Pancreas (tissue), 10 donors: Measurements from ENCODE around the gene MBD6. TPM values are rescaled to one million over a fixed set of nuclear protein-coding genes. Genes with fewer than 3 reads are reported as not detected.
A peak's percentile ranks its signal among the peaks of the same experiment; 100 is the strongest.

Source experiments
- ATAC-seq, 4 donors: fragments of 200-7000 bp; cut with Tn5 transposase; one replicate each; pipeline versions ENCODE4 v1.8.0 to v1.9.1; 2020; ENCODE audit warnings: mild to moderate bottlenecking in 4 of 4, moderate library complexity in 4 of 4
- DNase-seq, 6 donors: peaks; one replicate each; pipeline ENCODE4 v3.0.0-alpha.2; 2020
- FAIRE-seq: peaks from 2 replicates; lab custom pipeline; 2012; peaks lifted over from hg19 to GRCh38; lab: Jason Lieb, UNC
- H3K27ac ChIP-seq, 4 donors: fragments of 200-600 bp; sonication (generic); 1 replicate in 3 of 4; 2 replicates in 1 of 4; pipeline versions ENCODE4 v1.5.0 to v1.8.0; 2020
- H3K27me3 ChIP-seq, 4 donors: fragments of 200-600 bp; one replicate each; pipeline ENCODE4 v1.8.0; 2021
- H3K36me3 ChIP-seq, 3 donors: fragments of 200-600 bp; sonication (generic) in 1 of 3; one replicate each; pipeline versions ENCODE4 v1.5.0 to v1.8.0; 2020 to 2021
- H3K4me1 ChIP-seq, 3 donors: fragments of 200-600 bp; one replicate each; pipeline ENCODE4 v1.8.0; 2021
- H3K4me3 ChIP-seq, 4 donors: fragments of 200-600 bp; sonication (generic) in 2 of 4; one replicate each; pipeline versions ENCODE4 v1.5.0 to v1.8.0; 2020 to 2021
- H3K9me3 ChIP-seq, 4 donors: fragments of 200-600 bp; one replicate each; pipeline ENCODE4 v1.8.0; 2021
- CTCF ChIP-seq, 4 donors: fragments of 200-600 bp; sonication (generic) in 3 of 4; IDR thresholded peaks; one replicate each; pipeline versions ENCODE4 v1.5.0 to v1.8.0; 2021; ENCODE audit warnings: antibody characterized with exemption in 4 of 4
- WGBS, 2 donors: extraction: QIAGEN DNeasy Blood & Tissue Kit; methylation state at CpG; one replicate each; pipeline ENCODE4 v1.1.7; 2013; 5-methylcytosine and 5-hydroxymethylcytosine counted together
- intact Hi-C, 3 donors: fragments of 100-400 bp; cut with DNase I; formaldehyde crosslinking; loops; one replicate each; pipeline versions ENCODE4 v1.11.1 to v1.14.2; 2022
- polyA plus RNA-seq, 2 donors: library from polyadenylated mRNA; stranded (reverse); fragments of 200-250 nt; gene quantifications; one replicate each; pipeline ENCODE4 v1.2.3, GENCODE V29; 2013
- total RNA-seq, 6 donors: library from RNA; stranded (reverse); fragmentation: NEBNext Ultra II Directional in 4 of 6; extraction: Animal tissue kit (Norgen Biotek cat#: 25700) in 4 of 6; gene quantifications; one replicate each; pipeline versions ENCODE4 v1.2.1 to v1.2.4, GENCODE V29; 2021 to 2023
- donor health status: healthy with polysubstance abuse.
- donor health status: DM: no; HTN: no; CAD: no; lungs with moderate emphysema.
- donor health status: DM: no; HTN: no; CAD: no.
- donor health status: control.
- donor health status: control.
- donor health status: Bipolar disorder and iron deficiency.
- donor health status: DM: yes; HTN: yes; CAD: no.
- donor health status: DM: no; HTN: no; CAD: no.
- donor health status: DM: no; HTN: no; CAD: no.
- donor health status: DM: yes; HTN: yes; CAD: no.

The MBD6 gene
- total and polyA plus RNA-seq, 8 donors: 37.4 to 87.1 (median 51.9) TPM

GRCh38 chr12:57531836-57532235 is 9.2 kb downstream of the MBD6 start:
- FAIRE-seq (no peak), ATAC-seq (no peak), DNase-seq (no peak)
- H3K4me1 ChIP-seq: no peaks in the 10 kb centered on the region
- WGBS, 2 donors: 89 to 95% methylated on average over 1 of the region's 1 CpG
- no peaks in the 10 kb centered on the region for H3K27me3 ChIP-seq
- no peak overlapping the region for H3K27ac ChIP-seq
- intact Hi-C loops: no loop called here
- no peak overlapping the region for H3K4me3 ChIP-seq
- H3K9me3 ChIP-seq: no peaks in the 10 kb centered on the region
- peaks cover 6 to 79% (median 38%) of the 10 kb centered on the region in 3 donors for H3K36me3 ChIP-seq
- TF ChIP-seq CTCF (IDR thresholded peaks at IDR 0.05): no peak

GRCh38 chr12:57533108-57533507 is 10.5 kb downstream of the MBD6 start:
- WGBS, 2 donors: 90 to 94% methylated on average over 8 of the region's 8 CpGs
- Histone ChIP-seq H3K9me3 (no peaks in the 10 kb centered on the region), H3K27me3 (no peaks in the 10 kb centered on the region), H3K36me3 (peaks cover 6 to 74% (median 36%) of the 10 kb centered on the region in 3 donors), H3K27ac (no peak overlapping the region), H3K4me3 (no peak overlapping the region), H3K4me1 (no peaks in the 10 kb centered on the region)
- ATAC-seq (no peak), DNase-seq (no peak), FAIRE-seq (no peak)
- intact Hi-C loops: no loop called here
- no peak for TF ChIP-seq CTCF (IDR thresholded peaks at IDR 0.05)

- H3K4me3 ChIP-seq: no peak overlapping the region
- H3K4me1 ChIP-seq: no peaks in the 10 kb centered on the region
- no peaks in the 10 kb centered on the region for H3K9me3 ChIP-seq
- no peaks in the 10 kb centered on the region for H3K27me3 ChIP-seq
- TF ChIP-seq CTCF (IDR thresholded peaks at IDR 0.05): no peak
- H3K27ac ChIP-seq: no peak overlapping the region
- no peak for FAIRE-seq
- intact Hi-C loops: no loop called here
- no peak for DNase-seq
- peaks cover 6 to 68% (median 35%) of the 10 kb centered on the region in 3 donors for H3K36me3 ChIP-seq
- 59 to 68% methylated on average over 5 of the region's 5 CpGs for WGBS, 2 donors
- no peak for ATAC-seq
These were observed 11.6 kb downstream of the MBD6 start for GRCh38 chr12:57534250-57534649.

- no peak for ATAC-seq
- TF ChIP-seq CTCF (IDR thresholded peaks at IDR 0.05): no peak
- no peaks in the 10 kb centered on the region for H3K9me3 ChIP-seq
- H3K4me1 ChIP-seq: no peaks in the 10 kb centered on the region
- FAIRE-seq: no peak
- H3K4me3 ChIP-seq: no peak overlapping the region
- H3K27me3 ChIP-seq: no peaks in the 10 kb centered on the region
- WGBS, 2 donors: 94 to 97% methylated on average over 3 of the region's 3 CpGs
- H3K36me3 ChIP-seq: peaks cover 2 to 62% (median 29%) of the 10 kb centered on the region in 3 donors
- no peak overlapping the region for H3K27ac ChIP-seq
- intact Hi-C loops: no loop called here
- DNase-seq: no peak
These were observed 12.4 kb downstream of the MBD6 start for GRCh38 chr12:57534991-57535543.

GRCh38 chr12:57535764-57536596 is 13.4 kb downstream of the MBD6 start:
- TF ChIP-seq CTCF (IDR thresholded peaks at IDR 0.05): no peak
- Histone ChIP-seq H3K27ac (no peak overlapping the region), H3K27me3 (no peaks in the 10 kb centered on the region), H3K36me3 (peaks cover 2 to 53% (median 22%) of the 10 kb centered on the region in 3 donors), H3K4me1 (no peaks in the 10 kb centered on the region), H3K4me3 (no peak overlapping the region), H3K9me3 (no peaks in the 10 kb centered on the region)
- peak in 1 of 4 donors; percentile 16 for ATAC-seq
- no peak for FAIRE-seq
- intact Hi-C loops: no loop called here
- DNase-seq: no peak
- 78% methylated on average over 6 of the region's 6 CpGs for WGBS, 2 donors
